SK-N-SH (cell line): ENCODE measurements around the gene PRKCQ. TPM values are rescaled to one million over a fixed set of nuclear protein-coding genes. Genes with fewer than 3 reads are reported as not detected.

Experiments used
- CTCF ChIA-PET: fragments of 300-600, 350-600 bp; formaldehyde crosslinking; extraction: SDS; loops from one replicate; lab custom pipeline; 2021; lab: Yijun Ruan, JAX
- POLR2A ChIA-PET: fragments of 350-600 bp; sonication (Branson Sonifier 250); formaldehyde crosslinking; extraction: SDS; loops from one replicate; lab custom pipeline; 2020; ENCODE audit warnings: antibody characterized with exemption, inconsistent platforms; lab: Yijun Ruan, JAX
- DNase-seq: peaks from one replicate; pipeline ENCODE4 v3.0.0; 2012
- H2AFZ ChIP-seq: fragments of 200-600 bp; sonication (generic); 2 replicates; pipeline ENCODE4 v1.8.1; 2016; ENCODE audit warnings: antibody characterized with exemption, mild to moderate bottlenecking, low read depth
- H3F3A ChIP-seq: fragments of 200-600 bp; sonication (generic); replicated peaks from 2 replicates; pipeline ENCODE3; 2016; ENCODE audit warnings: antibody characterized with exemption, mild to moderate bottlenecking; ENCODE audit not compliant: insufficient read depth
- H3K27ac ChIP-seq, 2 experiments: fragments of 200-500 bp in 1 of 2; fragments of 200-600 bp in 1 of 2; sonication (Bioruptor generic) in 1 of 2; sonication (generic), shearing (Covaris generic) in 1 of 2; 2 replicates each; pipeline versions ENCODE4 v1.5.1 to v1.6.1; 2014 to 2016; ENCODE audit warnings: low read depth in 2 of 2, inconsistent platforms in 1 of 2, low read length in 1 of 2, mild to moderate bottlenecking in 1 of 2, mixed read lengths in 1 of 2
- H3K27me3 ChIP-seq: fragments of 200-600 bp; sonication (generic), shearing (Covaris generic); 2 replicates; pipeline ENCODE4 v1.6.1; 2016; ENCODE audit warnings: mixed run types; ENCODE audit not compliant: insufficient read depth
- H3K36me3 ChIP-seq, 2 experiments: fragments of 200-500 bp in 1 of 2; fragments of 200-600 bp in 1 of 2; sonication (Bioruptor generic) in 1 of 2; sonication (generic) in 1 of 2; replicated peaks in 1 of 2; 2 replicates each; pipeline versions ENCODE3 to v1.5.1; 2014 to 2016; ENCODE audit warnings: low read length in 1 of 2, mild to moderate bottlenecking in 1 of 2; ENCODE audit not compliant: insufficient read depth in 2 of 2, control insufficient read depth in 1 of 2
- H3K4me1 ChIP-seq, 2 experiments: fragments of 200-500 bp in 1 of 2; fragments of 200-600 bp in 1 of 2; sonication (Bioruptor generic) in 1 of 2; sonication (generic), shearing (Covaris generic) in 1 of 2; 2 replicates each; pipeline versions ENCODE4 v1.5.1 to v1.6.1; 2014 to 2016; ENCODE audit warnings: low read depth in 1 of 2, low read length in 1 of 2, mixed run types in 1 of 2; ENCODE audit not compliant: insufficient read depth in 2 of 2, control insufficient read depth in 1 of 2
- H3K4me2 ChIP-seq: fragments of 200-600 bp; sonication (generic), shearing (Covaris generic); 2 replicates; pipeline ENCODE4 v1.6.1; 2017; ENCODE audit warnings: mixed run types
- H3K4me3 ChIP-seq, 2 experiments: fragments of 200-500 bp in 1 of 2; fragments of 200-600 bp in 1 of 2; sonication (Bioruptor generic) in 1 of 2; sonication (generic), shearing (Covaris generic) in 1 of 2; 2 replicates each; pipeline versions ENCODE4 v1.5.1 to v1.8.1; 2014 to 2016; ENCODE audit warnings: low read depth in 2 of 2, inconsistent platforms in 1 of 2, low read length in 1 of 2, mild to moderate bottlenecking in 1 of 2, mixed read lengths in 1 of 2, moderate library complexity in 1 of 2
- H3K79me2 ChIP-seq: fragments of 200-600 bp; sonication (generic); 2 replicates; pipeline ENCODE4 v1.8.1; 2017; ENCODE audit warnings: mild to moderate bottlenecking; ENCODE audit not compliant: insufficient read depth
- H3K9ac ChIP-seq: fragments of 200-600 bp; sonication (generic); 2 replicates; pipeline ENCODE4 v1.6.1; 2017; ENCODE audit warnings: mixed run types
- H3K9me2 ChIP-seq: fragments of 200-600 bp; sonication (generic); 2 replicates; pipeline ENCODE4 v1.6.1; 2017; ENCODE audit warnings: mixed run types
- H3K9me3 ChIP-seq: fragments of 200-600 bp; sonication (generic); 2 replicates; pipeline ENCODE4 v1.6.1; 2017; ENCODE audit warnings: mixed run types, mild to moderate bottlenecking, moderate library complexity
- H4K20me1 ChIP-seq: fragments of 200-600 bp; sonication (generic); 2 replicates; pipeline ENCODE4 v1.6.1; 2017; ENCODE audit warnings: mild to moderate bottlenecking, mixed run types; ENCODE audit not compliant: insufficient read depth
- CTCF ChIP-seq: fragments of 200-600 bp; sonication (generic); IDR thresholded peaks from 2 replicates; pipeline ENCODE4 v1.6.1; 2017; ENCODE audit warnings: antibody characterized with exemption, mild to moderate bottlenecking, moderate library complexity
- EP300 ChIP-seq, 2 experiments: IDR thresholded peaks; 2 replicates each; pipeline versions ENCODE4 v1.4.0 to v1.6.1; 2012; ENCODE audit warnings: borderline replicate concordance in 1 of 2, low read depth in 1 of 2, low read length in 1 of 2
- EZH2phosphoT487 ChIP-seq: fragments of 200-600 bp; sonication (generic); IDR thresholded peaks from 2 replicates; pipeline ENCODE4 v1.6.1; 2017; ENCODE audit warnings: low read depth, mixed run types, mild to moderate bottlenecking, antibody characterized with exemption, moderate library complexity, borderline replicate concordance
- JUND ChIP-seq: IDR thresholded peaks from 2 replicates; pipeline ENCODE4 v1.4.0; 2012
- MEF2A ChIP-seq: IDR thresholded peaks from 2 replicates; pipeline ENCODE4 v1.4.0; 2012; ENCODE audit warnings: low read depth, borderline replicate concordance
- MXI1 ChIP-seq: IDR thresholded peaks from 2 replicates; pipeline ENCODE4 v1.6.1; 2012; ENCODE audit warnings: mild to moderate bottlenecking, low read depth, low read length, improper control_type of control experiment
- NRF1 ChIP-seq: IDR thresholded peaks from 2 replicates; pipeline ENCODE4 v1.6.1; 2012; ENCODE audit warnings: low read depth, mild to moderate bottlenecking, low read length
- PBX3 ChIP-seq: IDR thresholded peaks from 2 replicates; pipeline ENCODE4; 2012
- POLR2AphosphoS5 ChIP-seq: IDR thresholded peaks from 2 replicates; pipeline ENCODE4 v1.6.1; 2012; ENCODE audit warnings: low read depth, low read length
- RAD21 ChIP-seq: IDR thresholded peaks from 2 replicates; pipeline ENCODE4 v1.6.1; 2012; ENCODE audit warnings: mild to moderate bottlenecking, low read length
- RCOR1 ChIP-seq: fragments of 150-350 bp; IDR thresholded peaks from 2 replicates; pipeline ENCODE4 v1.6.1; 2017; ENCODE audit warnings: antibody characterized with exemption, low read length
- REST ChIP-seq: IDR thresholded peaks from 2 replicates; pipeline ENCODE4 v1.6.1; 2012; ENCODE audit warnings: mild to moderate bottlenecking, low read depth, low read length, moderate library complexity
- RFX5 ChIP-seq: IDR thresholded peaks from 2 replicates; pipeline ENCODE4 v1.6.1; 2012; ENCODE audit warnings: mild to moderate bottlenecking, improper control_type of control experiment, low read length
- RXRA ChIP-seq: IDR thresholded peaks from 2 replicates; pipeline ENCODE4 v1.4.0; 2012; ENCODE audit warnings: low read depth, mild to moderate bottlenecking, borderline replicate concordance
- SIN3A ChIP-seq: IDR thresholded peaks from 2 replicates; pipeline ENCODE4 v1.6.1; 2012; ENCODE audit warnings: low read depth, mild to moderate bottlenecking, low read length, moderate library complexity, borderline replicate concordance
- SMC3 ChIP-seq: IDR thresholded peaks from 2 replicates; pipeline ENCODE4 v1.6.1; 2012; ENCODE audit warnings: low read depth, low read length, improper control_type of control experiment
- TAF1 ChIP-seq: IDR thresholded peaks from 2 replicates; pipeline ENCODE4 v1.6.1; 2012; ENCODE audit warnings: low read depth, mild to moderate bottlenecking, low read length, moderate library complexity, borderline replicate concordance
- TEAD4 ChIP-seq: IDR thresholded peaks from 2 replicates; pipeline ENCODE4 v1.4.0; 2012; ENCODE audit warnings: mild to moderate bottlenecking, borderline replicate concordance; ENCODE audit not compliant: insufficient read depth
- YY1 ChIP-seq: IDR thresholded peaks from 2 replicates; pipeline ENCODE4 v1.4.0; 2012; ENCODE audit warnings: low read depth, mild to moderate bottlenecking
- ZBTB33 ChIP-seq: IDR thresholded peaks from 2 replicates; pipeline ENCODE4 v1.4.0; 2012; ENCODE audit warnings: low read depth, borderline replicate concordance
- WGBS: methylation state at CpG from one replicate; pipeline ENCODE4 v1.1.6; 2017; ENCODE audit warnings: low lambda C conversion rate; 5-methylcytosine and 5-hydroxymethylcytosine counted together
- polyA plus RNA-seq, 3 experiments: library from polyadenylated mRNA; depleted of rRNA; stranded (reverse); fragments of >200 nt; gene quantifications; 2 replicates each; pipeline ENCODE4 v1.2.3, GENCODE V29; 2012

Gene PRKCQ
- polyA plus RNA-seq, 1 of the 3 experiments (the other 2 are of a cell fraction): 0.18 TPM

GRCh38 chr10:6621536-6621935 lies 41.5 kb upstream of the PRKCQ start (continued):
- TF ChIP-seq EP300 (IDR thresholded peaks at IDR 0.05; ENCODE audit: borderline replicate concordance in 1 of 2, low read depth in 1 of 2, low read length in 1 of 2): no peak
- no peak for TF ChIP-seq YY1
- no peak for TF ChIP-seq MXI1
- no peak for TF ChIP-seq NRF1
- TF ChIP-seq RAD21: no peak
- TF ChIP-seq CTCF: no peak
- no peak for TF ChIP-seq POLR2AphosphoS5
- no peak for TF ChIP-seq SIN3A
- TF ChIP-seq SMC3: no peak
- no peak for TF ChIP-seq MEF2A

- POLR2A ChIA-PET: no interaction called here
Observed at GRCh38 chr10:6619660-6620059, 39.6 kb upstream of the PRKCQ start.

More at GRCh38 chr10:6619660-6620059, 39.6 kb upstream of the PRKCQ start:
- 40% methylated on average over 12 of the region's 12 CpGs for WGBS
- no peak overlapping the region for H2AFZ ChIP-seq
- H3K4me2 ChIP-seq: no peak overlapping the region
- H3K4me1 ChIP-seq: no peaks in the 10 kb centered on the region
- peaks cover 8% of the 10 kb centered on the region; the same call in 1 of the 2 replicates for H3K27me3 ChIP-seq
- no peak for DNase-seq
- no peaks in the 10 kb centered on the region for H3F3A ChIP-seq
- TF ChIP-seq EZH2phosphoT487: no peak
- no peak for TF ChIP-seq PBX3
- no peak for TF ChIP-seq RCOR1
- no peak for TF ChIP-seq REST
- no peak for TF ChIP-seq RFX5
- TF ChIP-seq TAF1: no peak
- no peak for TF ChIP-seq MEF2A
- TF ChIP-seq JUND: no peak
- TF ChIP-seq MXI1: no peak
- no peak for TF ChIP-seq YY1
- no peak for TF ChIP-seq TEAD4
- no peak for TF ChIP-seq ZBTB33
- TF ChIP-seq RXRA: no peak
- TF ChIP-seq POLR2AphosphoS5: no peak
- no peak for TF ChIP-seq EP300 (IDR thresholded peaks at IDR 0.05; ENCODE audit: borderline replicate concordance in 1 of 2, low read depth in 1 of 2, low read length in 1 of 2)
- CTCF ChIA-PET: interaction anchor here (0.6 kb wide), 1 partner anchor 1007 kb away, joined by 3 read pairs; no protein-coding TSS in a partner anchor
- no peaks in the 10 kb centered on the region for H3K36me3 ChIP-seq
- no peaks in the 10 kb centered on the region for H3K9me3 ChIP-seq
- H3K27ac ChIP-seq: no peak overlapping the region
- no peaks in the 10 kb centered on the region for H3K79me2 ChIP-seq
- no peak overlapping the region for H3K9ac ChIP-seq
- no peaks in the 10 kb centered on the region for H4K20me1 ChIP-seq
- no peak overlapping the region for H3K4me3 ChIP-seq
- H3K9me2 ChIP-seq: no peaks in the 10 kb centered on the region
